ENCODE measurements around the gene DEK.
A peak's percentile ranks its signal among the peaks of the same experiment; 100 is the strongest.

The DEK gene

GRCh38 chr6:18264923-18265377 lies 620 bp upstream of the DEK start:
- no peak for DNase-seq

DNA sequence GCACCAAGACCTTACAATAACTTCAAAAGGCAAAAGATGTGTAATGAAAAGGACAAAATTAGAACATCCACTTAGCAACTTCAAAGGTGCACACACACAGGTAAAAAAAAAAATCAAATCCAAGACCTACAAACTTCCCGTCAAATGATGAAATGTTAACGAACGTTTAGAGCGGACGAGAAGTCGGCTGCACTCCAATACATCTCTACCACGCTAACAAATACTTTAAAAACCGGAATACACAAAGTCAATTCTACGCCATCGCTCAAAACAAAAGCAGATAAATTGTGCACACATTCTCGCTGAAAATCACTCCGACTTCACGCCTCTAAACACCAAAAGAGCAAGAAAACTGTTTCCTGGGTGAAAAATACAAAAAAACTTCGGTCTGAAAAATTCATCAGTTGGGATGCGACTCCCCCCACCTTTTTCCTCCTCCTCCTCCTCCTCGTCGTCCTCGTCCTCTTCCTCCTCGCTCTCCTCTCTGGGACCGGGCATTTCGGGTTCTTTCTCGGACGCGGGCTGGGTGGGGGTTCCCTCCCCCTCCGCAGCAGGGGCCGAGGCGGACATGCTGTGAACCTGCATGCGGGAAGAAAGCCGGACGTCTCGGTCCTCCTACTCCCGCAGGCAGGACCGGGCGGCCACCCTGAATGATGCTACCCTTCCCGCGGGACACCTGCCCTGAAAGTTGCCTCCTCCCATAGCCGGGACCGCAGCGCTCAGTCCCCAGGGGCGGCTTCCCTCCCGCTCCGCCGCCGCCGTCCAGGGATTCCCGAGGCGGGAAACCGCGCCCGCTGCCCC lies 712 bp downstream of the DEK start:
- peak; percentile 43 for DNase-seq

GRCh38 chr6:18262702-18263417 lies 1.5 kb downstream of the DEK start:
- peak; percentile 46 for DNase-seq

DNA sequence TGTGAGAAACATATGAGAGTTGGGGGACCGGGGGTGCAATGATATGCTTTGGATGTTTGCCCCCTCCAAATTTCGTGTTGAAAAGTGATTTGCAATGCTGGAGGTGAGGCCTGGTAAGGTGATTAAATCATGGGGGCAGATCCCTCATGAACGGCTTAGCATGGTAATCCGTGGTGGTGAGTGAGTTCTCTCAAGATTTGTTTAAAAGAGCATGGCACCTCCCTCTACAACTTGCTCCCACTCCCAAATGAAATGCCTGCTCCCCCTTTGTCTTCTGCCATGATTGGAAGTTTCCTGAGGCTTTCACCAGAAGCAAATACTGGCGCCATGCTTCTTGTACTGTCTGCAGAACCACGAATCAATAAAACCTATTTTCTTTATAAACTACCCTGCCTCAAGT lies 2.5 kb downstream of the DEK start:
- no peak for DNase-seq

DNA sequence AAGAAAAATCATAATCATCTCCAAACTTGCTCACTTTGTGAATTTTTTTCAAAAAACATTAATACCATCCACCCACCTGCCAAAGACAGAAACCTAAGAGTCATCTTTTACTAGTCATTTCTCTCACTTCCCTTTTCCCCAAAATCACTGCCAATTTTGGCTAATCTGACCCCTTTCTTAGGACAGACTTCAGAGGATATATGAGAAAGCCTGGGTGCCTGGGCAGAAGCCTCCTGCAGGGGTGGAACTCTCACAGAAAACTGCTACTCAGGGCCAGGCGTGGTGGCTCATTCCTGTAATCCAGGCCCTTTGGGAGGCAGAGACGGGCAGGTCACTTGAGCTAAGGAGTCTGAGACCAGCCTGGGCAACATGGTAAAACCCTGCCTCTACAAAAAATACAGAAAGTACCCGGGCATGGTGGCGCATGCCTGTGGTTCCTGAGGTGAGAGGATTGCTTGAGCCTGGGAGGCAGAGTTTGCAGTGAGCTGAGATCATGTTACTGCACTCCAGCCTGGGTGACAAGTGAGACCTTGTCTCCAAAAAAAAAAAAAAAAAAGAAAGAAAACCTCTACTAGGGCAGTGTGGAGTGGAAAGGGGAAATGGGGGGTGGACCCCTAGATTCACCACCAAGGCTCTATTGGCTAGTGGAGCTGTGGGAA lies 3.8 kb downstream of the DEK start:
- no peak for DNase-seq

DNA sequence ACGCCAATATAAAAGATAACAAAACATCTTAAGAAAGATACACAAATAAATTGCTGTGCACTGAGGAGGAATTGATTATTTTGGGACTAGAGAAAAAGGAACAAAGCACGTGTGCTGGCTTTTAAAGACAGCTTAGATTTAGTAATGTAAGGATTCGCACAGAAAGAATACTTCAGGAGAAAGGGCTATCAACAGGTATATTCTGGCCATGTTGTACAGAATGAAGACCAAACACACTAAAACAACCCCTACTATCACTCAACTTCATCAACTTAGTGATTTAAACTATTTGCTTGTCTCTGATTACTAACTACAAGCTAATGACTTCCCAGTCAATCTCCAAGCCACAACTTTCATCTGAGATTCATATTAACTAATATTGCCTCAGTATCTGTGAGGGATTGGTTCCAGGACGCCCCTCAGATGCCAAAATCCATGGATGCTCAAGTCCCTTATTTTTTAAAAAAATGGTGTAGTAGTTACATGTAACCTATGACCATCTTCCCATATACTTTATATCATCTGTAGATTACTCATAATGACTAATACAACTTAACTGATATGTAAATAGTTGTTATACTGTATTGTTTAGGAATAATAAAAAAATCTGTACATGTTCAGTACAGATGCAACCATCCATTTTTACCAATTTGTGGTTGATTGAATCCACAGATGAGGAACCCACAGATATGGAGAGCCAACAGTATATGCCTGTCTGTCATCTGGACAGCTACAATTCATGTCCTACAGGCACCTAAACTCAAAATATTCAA lies 4.5 kb downstream of the DEK start:
- no peak for DNase-seq

GRCh38 chr6:18254793-18255192 lies 9.5 kb downstream of the DEK start:
- no peak for DNase-seq

- DNase-seq: no peak
Observed at GRCh38 chr6:18253635-18254034, 10.7 kb downstream of the DEK start.

DNA sequence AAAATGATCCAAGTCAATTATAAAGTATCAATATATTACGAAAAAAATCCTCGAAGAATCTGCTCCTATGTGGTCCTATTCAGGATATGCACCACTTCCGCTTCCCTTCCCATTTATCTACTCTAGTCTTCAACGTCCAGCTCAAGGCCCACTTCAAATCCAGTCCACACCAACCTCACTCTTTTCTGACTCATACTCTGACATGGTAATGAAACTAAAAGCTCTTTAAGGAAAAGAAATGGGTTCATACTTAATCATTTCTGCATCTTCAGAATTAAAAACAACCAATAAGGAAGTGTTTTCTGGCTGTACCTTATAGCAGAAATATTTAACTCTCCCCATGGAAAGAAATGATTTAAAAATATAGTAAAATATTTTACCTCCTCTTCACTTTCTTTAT lies 15.1 kb downstream of the DEK start:
- no peak for DNase-seq

GRCh38 chr6:18248698-18249097 lies 15.6 kb downstream of the DEK start:
- DNase-seq: no peak

DNA sequence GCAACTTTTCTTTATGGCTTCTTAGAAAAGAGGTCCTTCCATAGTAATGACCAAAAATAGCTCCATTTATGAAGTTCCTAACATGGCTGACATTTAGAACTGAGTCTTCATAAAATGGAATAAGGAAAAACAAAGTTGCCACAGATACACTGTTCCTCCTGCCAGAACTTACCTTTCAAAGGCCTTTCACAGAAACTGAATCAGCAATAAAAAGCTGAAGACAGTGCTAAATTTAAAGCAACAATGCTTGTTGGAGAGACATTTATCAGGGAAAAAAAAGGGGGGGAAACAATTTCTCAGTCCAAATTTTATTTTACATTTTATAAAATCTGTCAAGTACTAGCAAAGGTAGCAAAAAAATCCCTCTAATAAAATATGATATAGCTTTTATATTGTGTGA lies 17.3 kb downstream of the DEK start:
- DNase-seq: no peak

DNA sequence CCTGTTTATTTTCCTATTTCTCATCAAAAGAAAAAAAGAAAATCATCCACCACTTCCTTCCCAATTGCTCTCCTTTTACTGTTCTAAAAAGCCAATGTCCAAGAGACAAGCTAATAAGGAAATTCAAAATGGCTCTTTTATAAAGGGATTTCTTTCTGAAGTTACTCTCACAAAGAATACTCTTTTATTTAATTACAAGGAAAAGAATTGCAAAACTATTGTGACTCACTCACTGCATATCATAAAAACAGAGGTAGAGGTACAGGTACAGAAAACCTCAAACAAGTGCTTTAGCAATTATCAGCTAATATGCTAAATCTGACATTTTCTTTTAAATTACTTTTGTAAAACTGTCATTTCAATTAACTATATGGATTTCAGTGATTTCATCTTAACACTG lies 18.1 kb downstream of the DEK start:
- no peak for DNase-seq

DNA sequence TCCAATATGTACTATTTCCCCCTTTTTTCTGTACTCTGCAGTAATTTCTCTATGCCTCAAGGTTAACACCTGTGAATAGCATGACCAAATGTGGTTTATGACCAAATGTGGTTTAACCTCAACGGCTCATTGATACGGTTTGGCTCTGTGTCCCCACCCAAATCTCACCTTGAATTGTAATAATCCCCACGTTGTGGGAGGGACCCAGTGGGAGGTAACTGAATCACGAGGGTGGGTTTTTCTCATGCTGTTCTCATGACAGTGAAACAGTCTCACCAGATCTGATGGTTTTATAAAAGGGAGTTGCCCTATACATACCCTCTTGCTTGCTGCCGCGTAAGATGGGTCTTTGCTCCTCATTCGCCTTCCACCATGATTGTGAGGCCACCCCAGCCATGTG lies 18.7 kb downstream of the DEK start:
- no peak for DNase-seq

- no peak for DNase-seq
Observed at GRCh38 chr6:18245079-18245478, 19.3 kb downstream of the DEK start.

- DNase-seq: no peak
Observed at GRCh38 chr6:18244251-18244650, 20.1 kb downstream of the DEK start.

DNA sequence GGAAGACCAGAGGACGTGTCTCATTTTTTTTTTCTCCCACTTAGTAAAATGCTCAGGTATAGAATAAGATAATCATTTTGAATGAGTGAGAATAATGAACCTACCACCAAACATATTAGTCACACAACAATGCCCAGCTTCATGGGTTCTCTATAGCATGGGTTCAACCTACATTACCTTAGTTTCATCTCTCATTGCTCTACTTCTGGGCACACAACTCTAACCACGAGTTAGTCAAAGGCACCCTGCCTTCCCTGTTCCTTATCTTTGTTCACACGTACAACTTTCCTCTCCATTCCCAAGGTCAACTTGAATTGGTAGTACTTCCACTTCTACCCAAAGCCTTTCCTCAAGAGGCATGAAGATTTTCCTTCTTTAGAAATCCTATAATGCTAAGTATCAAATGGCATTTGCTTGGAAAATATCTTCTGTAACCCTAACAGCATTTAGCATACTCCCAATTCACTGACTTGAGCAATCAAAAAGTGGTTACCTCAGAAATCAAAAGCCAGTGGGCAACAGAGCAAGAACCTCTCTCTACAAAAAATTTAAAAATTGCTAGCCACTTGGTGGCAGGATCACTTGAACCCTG lies 20.9 kb downstream of the DEK start:
- DNase-seq: no peak

- peak; percentile 18 for DNase-seq
Observed at GRCh38 chr6:18242062-18242851, 22.1 kb downstream of the DEK start.

DNA sequence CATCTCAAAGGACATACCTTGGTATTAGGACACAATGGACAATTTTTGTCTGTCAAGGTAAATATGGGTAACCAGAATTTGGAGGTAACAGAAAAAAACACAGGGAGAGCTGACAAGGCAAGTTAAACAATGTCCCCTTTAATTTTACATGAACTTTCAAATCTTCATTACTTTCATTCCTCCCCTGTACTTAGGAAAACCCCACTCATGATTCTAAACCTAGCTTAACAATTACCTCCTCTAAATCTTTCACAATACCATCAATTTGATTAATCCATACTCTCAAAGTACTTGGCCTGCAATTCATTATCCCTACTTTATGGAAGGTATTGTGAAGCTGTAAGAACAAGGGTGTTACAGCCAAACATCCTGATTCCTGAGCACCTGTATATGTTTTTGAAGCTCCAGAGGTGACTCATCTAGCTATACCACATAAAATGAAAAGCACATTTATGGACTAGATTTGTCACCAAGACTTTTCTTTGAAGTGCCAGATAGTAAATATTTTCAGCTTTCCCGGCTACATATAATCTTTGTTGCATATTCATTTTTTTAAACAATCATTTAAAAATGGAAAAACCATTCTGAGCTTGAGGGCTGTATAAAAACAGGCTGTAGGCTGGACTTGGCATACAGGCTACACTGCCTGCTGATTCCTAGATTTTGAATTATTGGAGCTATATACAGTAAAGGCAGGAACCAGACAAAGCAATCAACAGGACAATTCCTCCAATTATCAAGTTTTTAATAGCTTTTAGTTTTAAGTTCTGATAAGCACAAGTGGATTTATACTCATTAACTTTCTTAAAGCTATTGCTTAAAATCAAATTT lies 22.9 kb downstream of the DEK start:
- peak; percentile 18 for DNase-seq

DNA sequence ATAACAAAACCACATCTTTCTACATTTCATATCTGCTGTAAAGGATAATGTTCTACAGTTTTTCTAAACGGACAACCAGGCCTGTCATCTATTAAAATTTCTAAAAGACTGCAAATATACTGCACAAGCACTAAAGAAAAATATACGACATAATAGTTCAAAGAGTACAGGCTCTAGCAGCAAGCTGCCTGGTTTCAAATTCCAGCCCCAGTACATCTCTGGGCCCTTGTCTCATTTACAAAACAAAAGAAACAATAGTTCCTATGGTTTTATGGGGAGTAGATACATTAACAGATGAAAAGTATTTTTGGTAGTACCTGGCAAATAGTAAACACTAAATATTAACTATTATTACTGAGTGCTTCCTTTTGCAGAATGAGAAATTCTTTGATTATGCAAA lies 24.1 kb downstream of the DEK start:
- DNase-seq: no peak

- no peak for DNase-seq
Observed at GRCh38 chr6:18237167-18237566, 27.2 kb downstream of the DEK start.

DNA sequence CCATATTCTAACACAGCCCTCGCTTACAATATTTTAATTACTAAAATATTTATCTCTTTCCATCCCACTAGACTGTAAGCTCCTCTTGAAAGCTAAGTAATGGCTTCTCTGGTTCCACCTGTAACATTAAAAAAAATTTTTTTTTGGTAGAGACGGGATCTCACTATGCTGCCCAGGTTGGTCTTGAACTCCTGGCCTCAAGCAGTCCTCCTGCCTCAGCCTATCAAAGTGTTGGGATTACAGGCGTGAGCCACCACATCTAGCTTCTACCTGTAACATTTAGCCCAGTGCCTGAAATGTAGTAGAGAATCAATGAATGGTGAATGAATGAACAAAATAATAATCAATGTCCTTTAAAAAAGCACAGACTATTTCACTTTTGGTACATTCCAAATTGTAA lies 28.8 kb downstream of the DEK start:
- no peak for DNase-seq

Data from DMS53 (cell line).